ENCODE data around the gene TBC1D22A.

TBC1D22A gene

GRCh38 chr22:46738647-46739093, 23.8 kb upstream of the TBC1D22A start:
- H3K9me3 ChIP-seq (replicated peaks; ENCODE audit: low read length) = no peaks in the 10 kb centered on the region
- H3K9ac ChIP-seq (ENCODE audit: low read depth, low read length) = peak overlapping the region; percentile 78
- peaks cover 42% of the 10 kb centered on the region for H3K4me1 ChIP-seq (ENCODE audit: control insufficient read depth, insufficient read depth, low read length)
- no peaks in the 10 kb centered on the region for H3K36me3 ChIP-seq (ENCODE audit: insufficient read depth, low read length)
- H3K4me2 ChIP-seq (ENCODE audit: low read length) = peak overlapping the region; percentile 82
- H3K4me3 ChIP-seq (ENCODE audit: low read length) = peak overlapping the region; percentile 68
- H3K27me3 ChIP-seq (ENCODE audit: control insufficient read depth, insufficient read depth, low read length) = no peaks in the 10 kb centered on the region

DNA sequence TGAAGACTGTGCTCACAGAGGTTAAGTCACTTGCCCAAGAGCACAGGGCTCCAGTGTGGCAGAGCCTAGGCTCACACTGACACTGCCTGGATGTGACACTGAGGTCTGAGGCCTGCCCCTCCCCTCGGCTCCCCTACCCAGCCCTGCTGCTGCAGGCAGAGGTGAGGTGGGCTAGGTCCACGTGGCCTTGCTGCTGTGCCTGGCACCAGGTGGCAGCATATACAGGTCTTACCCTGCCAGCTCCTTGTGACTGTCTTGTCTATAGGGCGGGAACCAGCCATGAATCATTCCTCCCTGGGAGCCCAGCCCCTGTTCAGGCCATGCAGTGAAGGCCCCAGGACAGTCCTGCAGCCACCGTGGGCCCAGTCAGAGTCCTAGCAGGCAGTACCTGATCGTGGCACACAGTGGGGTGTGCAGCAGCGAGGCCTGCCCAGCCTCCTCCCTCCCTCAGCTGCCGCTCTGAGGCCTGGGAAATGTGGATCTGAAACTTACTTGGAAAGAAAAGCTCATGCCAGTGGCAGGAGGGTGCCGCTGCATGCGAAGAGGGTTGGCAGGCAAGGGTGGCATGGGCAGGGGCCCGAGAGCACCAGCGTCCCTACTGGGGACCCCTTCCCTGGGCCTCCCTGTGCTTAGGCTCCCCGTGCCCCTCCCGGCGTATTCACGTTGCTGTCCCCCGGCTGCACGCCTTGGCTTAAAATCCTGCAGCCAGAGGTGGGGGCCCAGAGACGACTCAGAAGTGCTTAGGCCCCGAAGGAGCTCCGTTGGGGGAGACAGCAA, 23.2 kb upstream of the TBC1D22A start:
- H3K27me3 ChIP-seq (ENCODE audit: control insufficient read depth, insufficient read depth, low read length) = no peaks in the 10 kb centered on the region
- H3K36me3 ChIP-seq (ENCODE audit: insufficient read depth, low read length) = no peaks in the 10 kb centered on the region
- H3K4me2 ChIP-seq (ENCODE audit: low read length) = peak overlapping the region; percentile 82
- H3K9me3 ChIP-seq (replicated peaks; ENCODE audit: low read length) = no peaks in the 10 kb centered on the region
- peaks cover 38% of the 10 kb centered on the region for H3K4me1 ChIP-seq (ENCODE audit: control insufficient read depth, insufficient read depth, low read length)
- peak overlapping the region; percentile 68 for H3K4me3 ChIP-seq (ENCODE audit: low read length)
- peak overlapping the region; percentile 78 for H3K9ac ChIP-seq (ENCODE audit: low read depth, low read length)

GRCh38 chr22:46740910-46741780, 21.3 kb upstream of the TBC1D22A start:
- Histone ChIP-seq H3K4me2 (ENCODE audit: low read length) (no peak overlapping the region), H3K4me3 (ENCODE audit: low read length) (no peak overlapping the region), H3K4me1 (ENCODE audit: control insufficient read depth, insufficient read depth, low read length) (peaks cover 19% of the 10 kb centered on the region), H3K9ac (ENCODE audit: low read depth, low read length) (no peak overlapping the region), H3K9me3 (replicated peaks; ENCODE audit: low read length) (no peaks in the 10 kb centered on the region), H3K27me3 (ENCODE audit: control insufficient read depth, insufficient read depth, low read length) (no peaks in the 10 kb centered on the region), H3K36me3 (ENCODE audit: insufficient read depth, low read length) (no peaks in the 10 kb centered on the region)

DNA sequence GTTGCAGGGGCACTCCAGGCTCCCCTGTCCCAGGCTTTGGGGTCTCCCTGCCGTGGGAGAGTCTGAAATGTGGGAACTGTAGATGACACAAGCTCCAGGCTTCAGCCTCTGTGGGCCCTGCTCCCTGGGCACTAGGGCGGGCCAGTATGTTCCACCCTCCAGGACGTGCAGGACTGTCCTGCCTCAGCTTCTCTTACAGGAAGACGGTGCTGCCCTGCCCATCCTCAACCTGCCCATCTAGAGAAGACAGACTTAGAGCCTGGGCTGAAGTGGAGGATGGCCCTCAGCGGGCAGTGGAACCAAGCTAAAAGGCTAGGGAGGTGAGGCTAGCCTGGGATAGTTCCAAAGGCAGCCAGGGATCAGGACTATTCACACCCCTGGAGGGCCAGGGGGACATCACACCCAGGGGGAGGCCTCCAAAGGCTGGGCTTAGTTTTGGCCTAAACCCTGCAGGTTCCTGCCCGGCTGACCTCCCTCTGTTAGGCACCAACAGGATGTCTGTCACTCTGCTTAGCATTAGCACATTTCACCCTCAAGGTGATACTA, 20.4 kb upstream of the TBC1D22A start:
- no peak overlapping the region for H3K9ac ChIP-seq (ENCODE audit: low read depth, low read length)
- H3K4me1 ChIP-seq (ENCODE audit: control insufficient read depth, insufficient read depth, low read length) = peaks cover 11% of the 10 kb centered on the region
- H3K9me3 ChIP-seq (replicated peaks; ENCODE audit: low read length) = no peaks in the 10 kb centered on the region
- H3K36me3 ChIP-seq (ENCODE audit: insufficient read depth, low read length) = no peaks in the 10 kb centered on the region
- peaks cover 2% of the 10 kb centered on the region for H3K27me3 ChIP-seq (ENCODE audit: control insufficient read depth, insufficient read depth, low read length)
- H3K4me3 ChIP-seq (ENCODE audit: low read length) = no peak overlapping the region
- H3K4me2 ChIP-seq (ENCODE audit: low read length) = no peak overlapping the region

- Histone ChIP-seq H3K4me2 (ENCODE audit: low read length) (no peak overlapping the region), H3K4me1 (ENCODE audit: control insufficient read depth, insufficient read depth, low read length) (peaks cover 11% of the 10 kb centered on the region), H3K9ac (ENCODE audit: low read depth, low read length) (no peak overlapping the region), H3K9me3 (replicated peaks; ENCODE audit: low read length) (no peaks in the 10 kb centered on the region), H3K4me3 (ENCODE audit: low read length) (no peak overlapping the region), H3K27me3 (ENCODE audit: control insufficient read depth, insufficient read depth, low read length) (peaks cover 8% of the 10 kb centered on the region), H3K36me3 (ENCODE audit: insufficient read depth, low read length) (no peaks in the 10 kb centered on the region)
Observed at GRCh38 chr22:46742576-46743221, 19.8 kb upstream of the TBC1D22A start.

GRCh38 chr22:46744581-46744980, 17.9 kb upstream of the TBC1D22A start:
- Histone ChIP-seq H3K36me3 (ENCODE audit: insufficient read depth, low read length) (no peaks in the 10 kb centered on the region), H3K4me2 (ENCODE audit: low read length) (no peak overlapping the region), H3K27me3 (ENCODE audit: control insufficient read depth, insufficient read depth, low read length) (peaks cover 12% of the 10 kb centered on the region), H3K4me1 (ENCODE audit: control insufficient read depth, insufficient read depth, low read length) (peaks cover 8% of the 10 kb centered on the region), H3K4me3 (ENCODE audit: low read length) (no peak overlapping the region), H3K9me3 (replicated peaks; ENCODE audit: low read length) (no peaks in the 10 kb centered on the region), H3K9ac (ENCODE audit: low read depth, low read length) (no peak overlapping the region)

DNA sequence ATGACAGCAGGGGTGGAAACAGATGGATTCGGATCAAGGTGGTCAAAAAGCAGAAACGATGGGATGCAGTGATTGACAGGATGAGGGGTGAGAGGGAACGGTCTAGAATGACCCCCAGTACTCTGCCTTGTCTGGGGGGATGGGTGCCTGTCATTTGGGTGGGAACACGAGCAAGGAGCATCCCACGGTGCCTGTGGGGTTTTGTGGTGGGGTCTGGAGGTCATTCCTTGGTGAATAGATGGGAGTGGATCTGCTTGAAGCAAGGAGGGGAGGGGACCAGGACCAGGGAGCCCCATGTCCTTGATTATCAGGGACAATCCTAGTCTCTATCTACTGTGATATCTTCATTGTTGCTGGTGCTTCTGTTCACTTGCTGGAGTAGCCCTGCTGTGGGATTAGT, 16.3 kb upstream of the TBC1D22A start:
- Histone ChIP-seq H3K4me2 (ENCODE audit: low read length) (no peak overlapping the region), H3K36me3 (ENCODE audit: insufficient read depth, low read length) (no peaks in the 10 kb centered on the region), H3K4me1 (ENCODE audit: control insufficient read depth, insufficient read depth, low read length) (peaks cover 22% of the 10 kb centered on the region), H3K4me3 (ENCODE audit: low read length) (no peak overlapping the region), H3K27me3 (ENCODE audit: control insufficient read depth, insufficient read depth, low read length) (peaks cover 12% of the 10 kb centered on the region), H3K9me3 (replicated peaks; ENCODE audit: low read length) (no peaks in the 10 kb centered on the region), H3K9ac (ENCODE audit: low read depth, low read length) (no peak overlapping the region)

GRCh38 chr22:46746620-46747019, 15.8 kb upstream of the TBC1D22A start:
- no peak overlapping the region for H3K4me3 ChIP-seq (ENCODE audit: low read length)
- H3K4me2 ChIP-seq (ENCODE audit: low read length) = no peak overlapping the region
- H3K9ac ChIP-seq (ENCODE audit: low read depth, low read length) = no peak overlapping the region
- H3K27me3 ChIP-seq (ENCODE audit: control insufficient read depth, insufficient read depth, low read length) = peaks cover 12% of the 10 kb centered on the region
- H3K36me3 ChIP-seq (ENCODE audit: insufficient read depth, low read length) = no peaks in the 10 kb centered on the region
- peaks cover 23% of the 10 kb centered on the region for H3K4me1 ChIP-seq (ENCODE audit: control insufficient read depth, insufficient read depth, low read length)
- no peaks in the 10 kb centered on the region for H3K9me3 ChIP-seq (replicated peaks; ENCODE audit: low read length)

DNA sequence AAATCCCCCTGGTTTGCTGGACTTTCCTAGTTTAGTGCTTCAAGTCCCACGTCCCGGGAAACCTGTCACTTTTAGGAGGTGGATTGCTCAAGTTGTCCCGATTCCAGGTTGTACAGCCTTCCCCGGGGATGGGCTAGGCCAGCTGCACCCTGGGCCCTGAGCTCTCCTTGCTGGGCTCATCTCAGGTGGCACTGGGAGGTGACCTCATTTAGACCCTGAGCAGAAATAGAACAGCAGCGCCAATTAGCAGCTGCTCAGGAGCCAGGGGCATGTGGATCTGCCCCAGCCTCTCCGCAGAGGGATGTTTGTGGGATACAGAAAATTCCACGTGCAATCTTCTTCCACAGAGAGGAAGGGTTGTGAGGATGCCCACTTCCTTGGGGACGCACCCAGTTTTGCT, 14.8 kb upstream of the TBC1D22A start:
- Histone ChIP-seq H3K4me2 (ENCODE audit: low read length) (no peak overlapping the region), H3K27me3 (ENCODE audit: control insufficient read depth, insufficient read depth, low read length) (peaks cover 12% of the 10 kb centered on the region), H3K4me3 (ENCODE audit: low read length) (no peak overlapping the region), H3K9me3 (replicated peaks; ENCODE audit: low read length) (no peaks in the 10 kb centered on the region), H3K4me1 (ENCODE audit: control insufficient read depth, insufficient read depth, low read length) (peaks cover 23% of the 10 kb centered on the region), H3K36me3 (ENCODE audit: insufficient read depth, low read length) (no peaks in the 10 kb centered on the region), H3K9ac (ENCODE audit: low read depth, low read length) (no peak overlapping the region)

GRCh38 chr22:46748206-46748907, 14.1 kb upstream of the TBC1D22A start:
- no peak overlapping the region for H3K4me3 ChIP-seq (ENCODE audit: low read length)
- H3K4me1 ChIP-seq (ENCODE audit: control insufficient read depth, insufficient read depth, low read length) = peaks cover 28% of the 10 kb centered on the region
- no peak overlapping the region for H3K9ac ChIP-seq (ENCODE audit: low read depth, low read length)

More at GRCh38 chr22:46748206-46748907, 14.1 kb upstream of the TBC1D22A start:
- no peaks in the 10 kb centered on the region for H3K9me3 ChIP-seq (replicated peaks; ENCODE audit: low read length)
- no peaks in the 10 kb centered on the region for H3K36me3 ChIP-seq (ENCODE audit: insufficient read depth, low read length)
- no peak overlapping the region for H3K4me2 ChIP-seq (ENCODE audit: low read length)
- H3K27me3 ChIP-seq (ENCODE audit: control insufficient read depth, insufficient read depth, low read length) = peaks cover 12% of the 10 kb centered on the region
